Measurements from ENCODE around the gene GPR173. TPM values are rescaled to one million over a fixed set of nuclear protein-coding genes. Genes with fewer than 3 reads are reported as not detected.

The GPR173 gene
- total RNA-seq, 2 donors from 2014 or later: 2.3 to 2.7 TPM

- Histone ChIP-seq H3K27me3 (replicated peaks; ENCODE audit: insufficient read depth) (no peaks in the 10 kb centered on the region), H3K27ac (peak overlapping the region; percentile 95 to 96), H3K9me3 (no peaks in the 10 kb centered on the region), H3K4me1 (ENCODE audit: control insufficient read depth in 1 of 2, low read depth in 2 of 2) (peaks cover 5 to 47% of the 10 kb centered on the region in 2 donors), H3K4me3 (peak overlapping the region; percentile 77), H3K36me3 (peaks cover 12% of the 10 kb centered on the region)
- TF ChIP-seq CTCF (IDR thresholded peaks at IDR 0.05): no peak
- DNase-seq (ENCODE audit: low spot score) (no peak), ATAC-seq (ENCODE audit: insufficient number of reproducible peaks, low FRiP score, low read depth) (peak; percentile 80)
These were observed 39.8 kb downstream of the GPR173 start for GRCh38 chrX:53088136-53088974.

GRCh38 chrX:53089224-53089842 is 40.7 kb downstream of the GPR173 start:
- H3K27ac ChIP-seq: peak overlapping the region; percentile 95 to 96
- peak; percentile 73 for TF ChIP-seq CTCF (IDR thresholded peaks at IDR 0.05)
- no peaks in the 10 kb centered on the region for H3K9me3 ChIP-seq
- H3K36me3 ChIP-seq: peaks cover 12% of the 10 kb centered on the region
- peaks cover under 1 to 40% of the 10 kb centered on the region in 2 donors for H3K4me1 ChIP-seq (ENCODE audit: control insufficient read depth in 1 of 2, low read depth in 2 of 2)
- DNase-seq (ENCODE audit: low spot score): no peak
- peak; percentile 41 for ATAC-seq (ENCODE audit: insufficient number of reproducible peaks, low FRiP score, low read depth)
- peak overlapping the region; percentile 77 for H3K4me3 ChIP-seq
- no peaks in the 10 kb centered on the region for H3K27me3 ChIP-seq (replicated peaks; ENCODE audit: insufficient read depth)

GRCh38 chrX:53089925-53090324 is 41.3 kb downstream of the GPR173 start:
- H3K27me3 ChIP-seq (replicated peaks; ENCODE audit: insufficient read depth): no peaks in the 10 kb centered on the region
- DNase-seq (ENCODE audit: low spot score) (no peak), ATAC-seq (ENCODE audit: insufficient number of reproducible peaks, low FRiP score, low read depth) (no peak)
- H3K9me3 ChIP-seq: no peaks in the 10 kb centered on the region
- H3K27ac ChIP-seq: no peak overlapping the region
- no peak overlapping the region for H3K4me3 ChIP-seq
- peaks cover 11% of the 10 kb centered on the region for H3K36me3 ChIP-seq
- TF ChIP-seq CTCF (IDR thresholded peaks at IDR 0.05): no peak
- H3K4me1 ChIP-seq (ENCODE audit: control insufficient read depth in 1 of 2, low read depth in 2 of 2): peaks cover 0 to 38% of the 10 kb centered on the region in 2 donors

- DNase-seq (ENCODE audit: low spot score): no peak
- Histone ChIP-seq H3K9me3 (no peaks in the 10 kb centered on the region), H3K36me3 (no peaks in the 10 kb centered on the region), H3K4me1 (ENCODE audit: control insufficient read depth in 1 of 2, low read depth in 2 of 2) (peaks cover 0 to 28% of the 10 kb centered on the region in 2 donors), H3K27me3 (replicated peaks; ENCODE audit: insufficient read depth) (no peaks in the 10 kb centered on the region), H3K4me3 (no peak overlapping the region), H3K27ac (no peak overlapping the region)
- no peak for TF ChIP-seq CTCF (IDR thresholded peaks at IDR 0.05)
- ATAC-seq (ENCODE audit: insufficient number of reproducible peaks, low FRiP score, low read depth): no peak
These were observed 42.8 kb downstream of the GPR173 start for GRCh38 chrX:53091354-53091753.

- Histone ChIP-seq H3K9me3 (no peaks in the 10 kb centered on the region), H3K4me1 (ENCODE audit: control insufficient read depth in 1 of 2, low read depth in 2 of 2) (peaks cover 0 to 11% of the 10 kb centered on the region in 2 donors), H3K4me3 (peak overlapping the region; percentile 81), H3K36me3 (no peaks in the 10 kb centered on the region), H3K27me3 (replicated peaks; ENCODE audit: insufficient read depth) (no peaks in the 10 kb centered on the region), H3K27ac (peak overlapping the region; percentile 93 to 97)
- ATAC-seq (ENCODE audit: insufficient number of reproducible peaks, low FRiP score, low read depth) (peak; percentile 48), DNase-seq (ENCODE audit: low spot score) (no peak)
- TF ChIP-seq CTCF (IDR thresholded peaks at IDR 0.05): peak; percentile 54
These were observed 44.6 kb downstream of the GPR173 start for GRCh38 chrX:53093177-53093655.

Measured in thoracic aorta (tissue), 2 donors.